IMR-90 (cell line): ENCODE data around the gene PRKCE.

Experiments used
- CEBPB ChIP-seq: IDR thresholded peaks from 2 replicates; pipeline ENCODE4 v1.6.1; 2012; ENCODE audit warnings: low read depth, low read length, improper control_type of control experiment
- CTCF ChIP-seq: conservative IDR thresholded peaks from 2 replicates; pipeline ENCODE4 v1.5.1; 2012; ENCODE audit warnings: mild to moderate bottlenecking, low read depth, low read length, improper control_type of control experiment
- POLR2A ChIP-seq: IDR thresholded peaks from 2 replicates; pipeline ENCODE4 v1.6.1; 2012; ENCODE audit warnings: mild to moderate bottlenecking, low read depth, low read length
- USF2 ChIP-seq: fragments of 150-350 bp; IDR thresholded peaks from 2 replicates; pipeline ENCODE4 v1.6.1; 2017; ENCODE audit warnings: mild to moderate bottlenecking, antibody characterized with exemption, low read length, low read depth

- TF ChIP-seq CTCF (no peak), POLR2A (no peak), CEBPB (no peak), USF2 (no peak)
Measured at GRCh38 chr2:45614330-45614729, 37.1 kb upstream of the PRKCE start.
